ENCODE data around the gene YWHAB.
"Not testable (repeated sequence)": the region's sequence is repeated elsewhere in the genome, so short reads cannot be mapped to it uniquely, and the experiment has no call there.

The YWHAB gene

GRCh38 chr20:44869471-44869870, 16.0 kb upstream of the YWHAB start:
- DNase-seq (ENCODE audit: low spot score) = no peak

- DNase-seq (ENCODE audit: low spot score) = not testable (repeated sequence)
Observed at GRCh38 chr20:44882360-44882759, 3.1 kb upstream of the YWHAB start.

- no peak for DNase-seq (ENCODE audit: low spot score)
Observed at GRCh38 chr20:44883214-44883902, 2.1 kb upstream of the YWHAB start.

- DNase-seq (ENCODE audit: low spot score) = no peak
Observed at GRCh38 chr20:44884907-44885391, 556 bp upstream of the YWHAB start.

- DNase-seq (ENCODE audit: low spot score) = no peak
Observed at GRCh38 chr20:44886266-44886651, 754 bp downstream of the YWHAB start.

GRCh38 chr20:44886828-44887227, 1.3 kb downstream of the YWHAB start:
- DNase-seq (ENCODE audit: low spot score) = no peak

- DNase-seq (ENCODE audit: low spot score) = no peak
Observed at GRCh38 chr20:44887466-44887865, 2.0 kb downstream of the YWHAB start.

- no peak for DNase-seq (ENCODE audit: low spot score)
Observed at GRCh38 chr20:44888226-44889103, 3.0 kb downstream of the YWHAB start.

GRCh38 chr20:44891826-44892225, 6.3 kb downstream of the YWHAB start:
- DNase-seq (ENCODE audit: low spot score) = no peak

- no peak for DNase-seq (ENCODE audit: low spot score)
Observed at GRCh38 chr20:44894959-44895358, 9.5 kb downstream of the YWHAB start.

GRCh38 chr20:44896583-44896982, 11.1 kb downstream of the YWHAB start:
- no peak for DNase-seq (ENCODE audit: low spot score)

- DNase-seq (ENCODE audit: low spot score) = no peak
Observed at GRCh38 chr20:44897133-44897532, 11.6 kb downstream of the YWHAB start.

GRCh38 chr20:44900231-44900854, 14.8 kb downstream of the YWHAB start:
- DNase-seq (ENCODE audit: low spot score) = no peak

GRCh38 chr20:44901974-44902373, 16.5 kb downstream of the YWHAB start:
- peak; percentile 78 for DNase-seq (ENCODE audit: low spot score)

- DNase-seq (ENCODE audit: low spot score) = no peak
Observed at GRCh38 chr20:44904377-44904776, 18.9 kb downstream of the YWHAB start.

GRCh38 chr20:44908987-44909871, 23.7 kb downstream of the YWHAB start:
- DNase-seq (ENCODE audit: low spot score) = no peak

GRCh38 chr20:44909872-44910689, 24.6 kb downstream of the YWHAB start, which contains the start of gene PABPC1L:
Gene PABPC1L, plus strand, starts transcription at chr20:44910060. Its CDS starts 84 bp downstream, at chr20:44910144.
- DNase-seq (ENCODE audit: low spot score) = peak; percentile 52

GRCh38 chr20:44910690-44911262, 25.3 kb downstream of the YWHAB start:
- DNase-seq (ENCODE audit: low spot score) = no peak

GRCh38 chr20:44911264-44911921, 25.9 kb downstream of the YWHAB start:
- DNase-seq (ENCODE audit: low spot score) = no peak

GRCh38 chr20:44912189-44912588, 26.7 kb downstream of the YWHAB start:
- no peak for DNase-seq (ENCODE audit: low spot score)

All from Ammon's horn (tissue), 1 donor.